Peyer's patch (tissue), 4 donors: ENCODE results near the gene NTNG2.

Experiments used
- POLR2A ChIP-seq, 2 donors: fragments of 450-650 bp; IDR thresholded peaks; one replicate each; pipeline ENCODE4 v1.5.1; 2017; ENCODE audit warnings: antibody characterized with exemption in 2 of 2, mild to moderate bottlenecking in 2 of 2, moderate library complexity in 2 of 2
- TF ChIP-seq, protein P1 (sequence below), 6 experiments: fragments of 450-650 bp in 4 of 6; fragments of 200-600 bp in 2 of 6; sonication (generic) in 1 of 6; IDR thresholded peaks; one replicate each; pipeline ENCODE4 v1.5.1; 2017 to 2019; ENCODE audit warnings: antibody characterized with exemption in 6 of 6, mild to moderate bottlenecking in 3 of 6, moderate library complexity in 1 of 6

DNA sequence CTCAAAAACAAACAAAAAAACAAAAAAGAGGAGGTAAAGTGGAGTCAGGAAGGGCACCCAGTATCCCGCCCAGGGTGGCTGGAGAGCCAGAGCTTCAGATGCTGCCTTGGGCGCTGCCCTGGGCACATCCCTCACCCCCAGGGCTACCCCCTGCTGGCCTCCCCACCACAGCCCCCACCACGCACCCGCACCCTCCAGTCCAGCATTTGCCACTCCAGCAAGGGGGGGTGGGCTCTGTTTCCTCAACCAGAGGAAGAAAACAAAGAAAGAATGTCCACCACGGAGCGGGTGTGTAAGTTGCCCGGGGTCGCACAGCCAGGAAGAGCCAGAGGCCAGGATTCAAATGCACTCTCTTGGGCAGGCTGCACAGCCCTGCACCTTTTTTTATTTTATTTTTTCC, 86.1 kb downstream of the NTNG2 start:
- TF ChIP-seq, protein P1, sequence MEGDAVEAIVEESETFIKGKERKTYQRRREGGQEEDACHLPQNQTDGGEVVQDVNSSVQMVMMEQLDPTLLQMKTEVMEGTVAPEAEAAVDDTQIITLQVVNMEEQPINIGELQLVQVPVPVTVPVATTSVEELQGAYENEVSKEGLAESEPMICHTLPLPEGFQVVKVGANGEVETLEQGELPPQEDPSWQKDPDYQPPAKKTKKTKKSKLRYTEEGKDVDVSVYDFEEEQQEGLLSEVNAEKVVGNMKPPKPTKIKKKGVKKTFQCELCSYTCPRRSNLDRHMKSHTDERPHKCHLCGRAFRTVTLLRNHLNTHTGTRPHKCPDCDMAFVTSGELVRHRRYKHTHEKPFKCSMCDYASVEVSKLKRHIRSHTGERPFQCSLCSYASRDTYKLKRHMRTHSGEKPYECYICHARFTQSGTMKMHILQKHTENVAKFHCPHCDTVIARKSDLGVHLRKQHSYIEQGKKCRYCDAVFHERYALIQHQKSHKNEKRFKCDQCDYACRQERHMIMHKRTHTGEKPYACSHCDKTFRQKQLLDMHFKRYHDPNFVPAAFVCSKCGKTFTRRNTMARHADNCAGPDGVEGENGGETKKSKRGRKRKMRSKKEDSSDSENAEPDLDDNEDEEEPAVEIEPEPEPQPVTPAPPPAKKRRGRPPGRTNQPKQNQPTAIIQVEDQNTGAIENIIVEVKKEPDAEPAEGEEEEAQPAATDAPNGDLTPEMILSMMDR (IDR thresholded peaks at IDR 0.05) = no peak
- no peak for TF ChIP-seq POLR2A (IDR thresholded peaks at IDR 0.05)
